GM10248 (cell line): ENCODE data around the gene DCANP1.

Experiments used
- CTCF ChIA-PET: fragments of 300-600 bp; sonication (Branson Sonifier 250); formaldehyde crosslinking; extraction: SDS; loops from one replicate; lab custom pipeline; 2021; ENCODE audit warnings: antibody characterized with exemption; lab: Yijun Ruan, JAX
- POLR2A ChIA-PET: fragments of 350-650 bp; sonication (Branson Sonifier 250); formaldehyde crosslinking; extraction: SDS; loops from one replicate; lab custom pipeline; 2020; ENCODE audit warnings: antibody characterized with exemption; lab: Yijun Ruan, JAX
- DNase-seq: peaks from one replicate; pipeline ENCODE4 v3.0.0; 2012; ENCODE audit errors: extremely low spot score
- CTCF ChIP-seq: IDR thresholded peaks from 2 replicates; pipeline ENCODE4 v1.5.1; 2012; ENCODE audit warnings: mild to moderate bottlenecking, low read depth; ENCODE audit errors: extremely low read depth, missing control alignments, control extremely low read depth

DCANP1 gene

GRCh38 chr5:135422419-135422818 lies 24.7 kb downstream of the DCANP1 start:
- ChIA-PET POLR2A (no interaction called here), CTCF (interaction anchor here (1.1 kb wide), 1 partner anchor 20 kb away, joined by 3 read pairs; no protein-coding TSS in a partner anchor)
- DNase-seq: no peak
- no peak for TF ChIP-seq CTCF

- DNase-seq: no peak
- POLR2A ChIA-PET: no interaction called here
- TF ChIP-seq CTCF: no peak
- CTCF ChIA-PET: no interaction called here
These were observed 30.1 kb downstream of the DCANP1 start for GRCh38 chr5:135417083-135417482.

- CTCF ChIA-PET: interaction anchor here (1.2 to 6.0 kb wide), 2 partner anchors 21 to 61 kb away, joined by 4 to 27 read pairs; no protein-coding TSS in a partner anchor
- TF ChIP-seq CTCF: no peak
- no peak for DNase-seq
- POLR2A ChIA-PET: no interaction called here
These were observed 42.1 kb downstream of the DCANP1 start for GRCh38 chr5:135405082-135405481.

GRCh38 chr5:135402031-135402430 lies 45.1 kb downstream of the DCANP1 start:
- TF ChIP-seq CTCF: no peak

GRCh38 chr5:135400866-135401265 lies 46.3 kb downstream of the DCANP1 start:
- ChIA-PET POLR2A (no interaction called here), CTCF (interaction anchor here (1.1 to 6.0 kb wide), 4 partner anchors 9 to 56 kb away, joined by 3 to 27 read pairs (median 6); no protein-coding TSS in a partner anchor)
- TF ChIP-seq CTCF: no peak
- DNase-seq: no peak

More at GRCh38 chr5:135402031-135402430, 45.1 kb downstream of the DCANP1 start:
- DNase-seq: no peak
- ChIA-PET CTCF (interaction anchor here (1.1 to 6.0 kb wide), 5 partner anchors 8 to 55 kb away, joined by 3 to 27 read pairs (median 4); no protein-coding TSS in a partner anchor), POLR2A (no interaction called here)

GRCh38 chr5:135399794-135400542 lies 47.2 kb downstream of the DCANP1 start:
- no peak for DNase-seq
- POLR2A ChIA-PET: interaction anchor here (1.0 kb wide), 1 partner anchor 37 kb away, joined by 3 read pairs; no protein-coding TSS in a partner anchor
- CTCF ChIA-PET: interaction anchor here (0.9 to 1.1 kb wide), 2 partner anchors 22 to 24 kb away, joined by 3 to 5 read pairs; no protein-coding TSS in a partner anchor
- no peak for TF ChIP-seq CTCF
